D341Med (cell line): ENCODE results near the gene PRAME.
"Not testable (repeated sequence)": the region's sequence is repeated elsewhere in the genome, so short reads cannot be mapped to it uniquely, and the experiment has no call there.

Experiments
- DNase-seq: peaks from one replicate; pipeline ENCODE4 v3.0.0; 2012; ENCODE audit warnings: low spot score

The PRAME gene

DNA sequence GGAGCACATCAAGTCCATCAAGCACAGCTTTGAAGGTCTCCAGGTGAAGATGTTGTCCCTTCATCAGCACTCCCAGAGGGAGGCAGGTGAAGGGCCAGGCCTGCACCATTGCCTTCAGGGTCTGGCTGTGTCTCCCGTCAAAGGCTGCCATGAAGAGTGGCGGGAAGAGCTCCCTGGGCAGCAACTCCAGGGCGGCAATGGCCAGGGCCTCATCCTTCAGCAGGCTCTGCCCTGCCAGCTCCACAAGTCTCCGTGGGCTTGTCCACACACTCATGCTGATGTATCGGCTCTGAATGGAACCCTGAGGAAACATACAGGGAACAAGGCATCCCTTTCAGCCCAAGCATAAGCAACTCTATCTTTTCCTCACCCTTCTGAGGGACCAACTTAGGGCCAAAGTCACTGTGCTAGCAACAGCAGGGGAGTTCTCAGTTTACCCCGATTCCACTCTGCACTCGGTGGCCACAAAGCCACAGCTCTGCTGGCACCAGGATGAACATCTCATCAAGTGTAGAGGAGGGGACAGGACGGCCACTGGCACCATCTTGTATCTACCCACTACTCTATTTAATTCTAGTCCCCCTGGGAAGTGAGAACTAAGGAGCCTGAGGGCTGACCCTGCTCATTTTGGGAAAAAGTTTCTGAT is 8.2 kb downstream of the PRAME start:
- DNase-seq: no peak

DNA sequence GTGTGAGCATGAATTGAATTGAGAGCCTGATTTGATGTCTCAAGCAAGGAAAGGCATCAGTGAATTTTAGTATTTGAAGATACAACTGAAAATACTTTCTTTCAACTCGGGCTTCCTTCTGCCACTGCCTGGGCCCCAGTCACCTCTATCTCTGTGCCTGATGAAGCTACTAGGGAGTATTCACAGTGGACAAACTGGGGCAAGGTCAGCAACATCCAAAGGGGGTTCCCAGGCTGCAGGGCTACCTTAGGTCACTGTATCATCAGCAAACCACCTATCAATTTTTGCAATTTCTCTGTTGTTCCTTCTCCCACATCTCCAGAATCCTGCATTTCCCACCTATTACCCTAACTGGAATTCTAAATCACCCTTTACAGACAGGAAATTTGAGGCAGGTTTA is 10.2 kb downstream of the PRAME start:
- no peak for DNase-seq

DNA sequence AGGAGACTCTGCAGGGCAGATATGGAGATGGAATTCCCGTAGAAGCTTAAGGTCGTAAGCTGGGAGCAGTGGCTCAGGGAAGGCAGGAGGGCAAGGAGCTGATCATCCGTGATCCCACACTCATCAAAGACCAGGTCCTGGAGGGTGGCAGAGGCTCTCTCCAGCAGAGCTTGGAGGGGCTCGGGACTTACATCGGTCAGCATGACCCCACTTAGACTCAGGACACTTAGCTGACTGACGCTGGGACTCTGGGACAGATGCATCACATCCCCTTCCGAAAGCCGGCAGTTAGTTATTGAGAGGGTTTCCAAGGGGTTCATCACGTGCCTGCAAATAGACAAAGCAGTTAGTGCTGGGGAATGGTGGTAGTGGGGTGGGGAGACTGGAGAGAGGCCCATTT is 10.7 kb downstream of the PRAME start:
- no peak for DNase-seq

DNA sequence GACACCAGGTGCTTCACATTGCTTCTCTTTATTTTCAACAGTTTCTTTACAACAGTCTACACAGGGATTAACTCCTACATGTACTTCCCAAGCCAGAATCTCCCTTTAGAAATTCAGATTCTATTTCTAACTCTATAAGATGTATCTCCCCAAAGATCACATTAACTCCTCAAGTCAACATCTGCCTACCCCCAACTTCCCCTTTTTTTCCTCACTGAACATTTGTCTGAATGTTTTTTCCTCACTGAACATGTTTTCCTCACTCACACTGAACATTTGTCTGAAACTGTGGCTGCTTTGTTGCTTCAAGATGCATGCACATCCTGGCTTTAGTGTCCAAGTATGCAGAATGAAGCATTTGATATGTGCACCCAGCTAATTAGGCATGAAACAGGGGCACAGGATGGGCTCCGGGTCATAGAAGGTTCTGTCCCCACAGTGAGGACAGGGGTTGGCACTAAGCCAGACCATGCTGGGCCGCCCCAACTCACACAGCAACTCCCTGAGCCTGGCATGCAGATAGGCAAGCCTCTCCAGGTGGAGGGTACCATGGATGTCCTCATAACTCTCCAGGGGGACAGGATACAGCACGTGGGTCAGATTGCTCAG is 11.3 kb downstream of the PRAME start:
- no peak for DNase-seq

DNA sequence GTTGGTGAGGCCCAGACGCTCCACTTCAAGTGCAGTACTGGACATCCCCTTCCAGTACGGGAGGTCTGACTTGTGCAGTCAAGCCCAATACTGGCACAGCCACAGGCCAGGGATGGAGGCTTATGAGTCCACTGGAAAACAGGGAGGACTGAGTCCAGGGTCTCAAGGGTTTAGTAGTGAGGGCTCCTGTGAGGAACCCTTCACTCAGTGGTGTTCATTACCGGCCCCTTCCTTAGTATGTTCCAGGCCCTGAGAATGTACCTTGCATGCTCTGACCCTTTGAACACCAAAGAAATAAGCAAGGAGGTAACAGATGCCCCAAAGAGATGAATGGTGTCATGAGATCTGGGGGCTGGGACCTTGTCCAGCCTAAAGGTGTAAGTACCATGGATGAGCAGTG is 11.8 kb downstream of the PRAME start:
- DNase-seq: no peak

DNA sequence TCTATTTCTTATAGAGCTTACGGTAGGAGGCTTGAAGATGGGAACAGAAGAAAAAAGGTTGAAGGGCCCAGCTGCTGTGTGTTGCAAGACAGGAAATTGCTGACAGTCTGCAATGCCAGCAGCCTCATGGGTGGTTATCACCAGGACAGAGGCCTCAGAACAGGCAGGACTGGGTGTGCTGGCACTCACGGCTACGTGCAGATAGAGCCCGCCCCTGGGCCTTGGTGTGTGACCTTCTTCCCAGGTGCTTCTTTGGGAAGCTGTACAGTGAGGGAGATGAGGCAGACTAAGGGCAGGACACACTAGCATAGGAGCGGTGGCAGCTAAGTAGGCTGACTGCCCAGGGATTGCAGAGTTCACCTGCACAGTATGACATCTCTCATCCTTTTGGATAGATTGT is 12.6 kb downstream of the PRAME start:
- no peak for DNase-seq

DNA sequence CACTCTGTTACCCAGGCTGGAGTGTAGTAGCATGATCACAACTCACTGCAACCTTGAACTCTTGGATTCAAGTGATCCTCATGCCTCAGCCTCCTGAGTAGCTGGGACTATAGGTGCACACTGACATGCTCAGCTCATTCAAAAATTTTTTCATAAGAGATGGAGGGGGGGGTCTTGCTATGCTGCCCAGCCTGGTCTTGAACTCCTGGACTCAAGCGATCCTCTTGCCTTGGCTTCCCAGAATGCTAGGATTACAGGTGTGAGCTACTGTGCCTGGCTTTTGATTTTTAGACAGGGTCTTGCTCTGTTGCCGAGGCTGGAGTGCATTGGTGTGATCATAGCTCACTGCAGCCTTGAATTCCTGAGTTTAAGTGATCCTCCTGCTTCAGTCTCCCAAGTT is 14.0 kb downstream of the PRAME start:
- DNase-seq: no peak

DNA sequence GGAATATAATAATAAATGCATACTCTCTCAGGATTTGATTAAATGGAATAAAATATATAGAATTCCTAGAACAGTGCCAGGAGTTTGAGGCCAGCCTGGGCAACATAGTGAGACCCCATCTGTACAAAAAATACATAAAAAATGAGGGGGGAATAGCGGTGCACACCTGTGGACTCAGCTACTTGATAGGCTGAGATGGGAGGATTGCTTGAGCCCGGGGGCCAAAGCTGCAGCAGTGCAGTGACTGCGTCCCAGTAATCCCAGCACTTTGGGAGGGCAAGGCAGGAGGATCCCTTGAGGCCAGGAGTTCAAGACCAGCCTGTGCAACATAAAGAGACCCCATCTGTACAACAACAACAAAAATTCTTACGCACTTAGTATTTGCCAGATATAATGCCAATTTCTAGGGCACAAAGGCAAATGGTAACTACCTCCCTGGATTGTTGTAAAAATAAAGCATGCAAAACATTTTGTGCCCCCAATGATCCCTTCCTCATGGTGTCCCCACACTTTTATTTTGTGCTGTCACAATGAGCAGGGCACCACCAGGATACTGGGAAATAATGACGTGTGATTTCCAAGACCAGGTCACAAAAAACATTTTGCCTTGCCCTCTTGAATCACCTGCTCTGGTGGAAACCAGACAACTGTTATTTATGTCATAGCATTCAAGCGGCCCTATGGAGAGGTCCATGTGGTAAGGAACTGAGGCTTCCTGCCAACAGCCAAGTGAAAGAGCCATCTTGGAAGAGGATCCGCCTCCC is 20.7 kb downstream of the PRAME start:
- DNase-seq: no peak

DNA sequence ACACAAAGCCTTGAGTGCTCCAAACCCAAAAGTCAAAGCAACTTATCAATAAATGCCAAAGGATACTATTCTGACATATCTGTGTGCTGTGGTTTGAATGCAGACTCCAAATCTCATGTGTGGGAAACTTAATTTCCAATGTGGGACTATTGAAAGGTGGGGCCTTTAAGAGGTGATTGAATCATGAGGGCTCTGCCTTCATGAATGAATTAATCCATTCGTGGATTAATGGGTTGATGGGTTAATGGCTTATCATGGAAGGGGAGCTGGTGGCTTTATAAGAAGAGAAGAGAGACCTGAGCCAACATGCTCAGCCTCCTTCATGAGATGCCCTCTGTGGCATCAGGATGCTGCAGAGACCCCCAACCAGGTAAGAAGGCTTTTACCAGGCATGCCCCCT is 22.1 kb downstream of the PRAME start:
- no peak for DNase-seq

DNA sequence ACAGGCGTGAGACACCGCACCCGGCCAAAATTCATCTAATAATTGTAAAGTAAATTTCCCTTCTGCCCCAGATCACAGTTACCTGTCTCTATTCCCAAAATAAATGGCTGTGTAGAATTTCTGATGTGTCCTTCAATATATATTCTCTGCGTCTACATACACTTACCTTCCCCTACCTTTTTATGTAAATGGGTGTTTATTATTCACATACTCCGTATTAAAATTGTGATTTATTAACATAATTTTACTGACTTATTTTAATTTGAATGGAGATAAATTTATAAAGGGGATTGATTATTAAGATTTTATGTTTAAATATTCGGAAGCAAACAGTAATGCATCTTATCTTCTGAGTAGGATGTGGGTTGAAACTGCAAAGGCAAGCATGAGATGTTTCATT is 22.6 kb downstream of the PRAME start:
- DNase-seq: no peak

DNA sequence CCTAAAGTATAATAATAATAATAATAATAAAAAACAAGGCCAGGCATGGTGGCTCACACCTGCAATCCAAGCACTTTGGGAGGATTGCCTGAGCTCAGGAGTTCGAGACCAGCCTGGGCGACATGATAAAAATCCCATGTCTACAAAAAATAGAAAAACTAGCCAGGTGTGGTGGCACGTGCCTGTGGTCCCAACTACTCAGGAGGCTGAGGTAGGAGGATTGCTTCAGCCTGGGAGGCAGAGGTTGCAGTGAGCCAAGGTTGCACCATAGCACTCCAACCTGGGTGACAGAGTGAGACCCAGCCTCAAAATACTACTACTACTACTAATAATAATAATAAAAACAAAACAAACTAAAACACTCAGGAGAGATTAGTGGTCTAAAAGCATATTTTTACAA is 23.4 kb downstream of the PRAME start:
- DNase-seq: no peak

DNA sequence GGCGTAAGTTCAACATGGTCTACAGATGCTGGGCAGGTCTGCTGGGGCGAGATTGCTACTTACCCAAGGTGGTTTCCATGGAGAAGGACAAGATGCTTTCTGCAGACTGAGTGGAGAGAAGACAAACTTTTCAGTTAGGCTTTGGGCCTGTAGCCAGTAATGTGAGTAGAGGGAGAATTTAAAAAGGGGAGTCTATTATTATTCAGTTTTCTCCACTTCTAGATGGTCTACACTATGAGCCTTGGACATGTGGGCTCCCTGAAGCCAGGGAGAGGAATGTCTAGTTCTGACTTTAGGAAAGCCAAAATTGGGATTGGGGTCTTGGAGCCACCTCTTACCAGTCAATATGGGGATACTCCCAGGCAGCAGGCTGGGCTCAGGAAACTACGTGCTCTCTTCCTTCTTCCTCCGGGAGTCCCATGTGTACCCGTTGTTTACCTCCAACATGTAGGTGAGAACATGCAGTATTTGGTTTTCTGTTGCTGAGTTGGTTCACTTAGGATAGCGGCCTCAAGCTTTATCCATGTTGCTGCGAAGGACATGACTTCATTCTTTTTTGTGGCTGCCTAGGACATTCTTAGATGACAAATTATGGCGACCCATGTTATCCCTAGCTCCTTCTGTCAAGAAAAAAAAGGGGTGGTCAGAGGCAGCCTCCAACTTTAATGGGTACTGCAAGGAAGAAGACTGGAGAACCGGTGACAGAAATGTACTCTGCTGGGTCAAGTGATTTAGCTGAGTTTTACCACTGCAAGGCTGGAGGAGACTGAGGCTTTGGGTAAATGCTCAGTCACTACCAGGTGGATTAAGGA is 24.3 kb downstream of the PRAME start:
- no peak for DNase-seq

DNA sequence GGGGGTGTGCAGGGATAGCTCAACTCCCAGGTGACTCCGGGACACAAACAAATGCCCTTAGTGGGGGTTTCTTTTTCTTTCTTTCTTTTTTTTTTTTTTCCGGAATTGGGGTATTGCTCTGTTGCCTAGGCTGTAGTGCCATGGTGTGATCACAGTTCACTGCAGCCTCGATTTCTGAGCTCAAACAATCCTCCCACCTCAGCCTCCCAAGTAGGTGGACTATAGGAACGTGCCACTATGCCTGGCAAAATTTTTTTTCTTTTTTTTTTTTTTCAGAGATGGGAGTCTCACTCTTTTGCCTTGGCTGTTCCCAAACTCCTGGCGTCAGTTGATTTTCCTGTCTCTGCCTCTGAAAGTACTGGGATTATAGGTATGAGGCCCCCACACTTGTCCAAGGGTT is 25.2 kb downstream of the PRAME start:
- no peak for DNase-seq

DNA sequence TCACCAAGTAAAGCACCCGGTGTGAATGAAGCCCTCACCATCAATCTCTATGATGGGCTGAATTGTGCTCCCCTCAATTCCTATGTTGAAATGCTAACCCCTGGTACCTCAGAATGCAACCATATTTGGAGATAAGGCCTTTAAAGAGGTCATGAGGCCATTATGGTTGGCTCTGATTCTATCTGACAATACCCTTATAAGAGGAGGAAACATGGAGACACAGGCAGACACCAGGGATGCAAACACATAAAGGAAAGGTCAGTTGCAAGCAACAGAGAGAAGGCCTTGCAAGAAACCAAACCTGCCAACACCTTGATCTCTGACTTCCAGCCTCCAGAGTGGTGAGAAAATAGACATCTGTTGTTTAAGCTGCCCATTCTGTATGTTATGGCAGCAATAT is 25.6 kb downstream of the PRAME start:
- no peak for DNase-seq

DNA sequence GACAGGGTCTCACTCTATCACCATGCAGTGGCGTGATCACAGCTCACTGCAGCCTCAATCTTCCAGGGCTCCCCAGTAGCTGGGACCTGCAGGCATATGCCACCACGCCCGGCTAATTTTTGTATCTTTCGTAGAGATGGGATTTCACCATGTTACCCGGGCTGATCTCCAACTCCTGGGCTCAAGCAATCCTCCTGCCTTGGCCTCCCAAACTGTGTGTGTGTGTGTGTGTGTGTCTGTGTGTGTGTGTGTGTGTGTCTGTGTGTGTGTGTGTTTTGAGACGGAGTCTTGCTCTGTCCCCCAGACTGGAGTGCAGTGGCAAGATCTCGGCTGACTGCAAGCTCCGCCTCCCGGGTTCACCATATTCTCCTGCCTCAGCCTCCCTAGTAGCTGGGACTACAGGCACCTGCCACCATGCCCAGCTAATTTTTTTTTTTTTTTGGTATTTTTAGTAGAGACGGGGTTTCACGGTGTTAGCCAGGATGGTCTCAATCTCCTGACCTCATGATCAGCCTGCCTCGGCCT is 26.5 kb downstream of the PRAME start:
- not testable (repeated sequence) for DNase-seq

DNA sequence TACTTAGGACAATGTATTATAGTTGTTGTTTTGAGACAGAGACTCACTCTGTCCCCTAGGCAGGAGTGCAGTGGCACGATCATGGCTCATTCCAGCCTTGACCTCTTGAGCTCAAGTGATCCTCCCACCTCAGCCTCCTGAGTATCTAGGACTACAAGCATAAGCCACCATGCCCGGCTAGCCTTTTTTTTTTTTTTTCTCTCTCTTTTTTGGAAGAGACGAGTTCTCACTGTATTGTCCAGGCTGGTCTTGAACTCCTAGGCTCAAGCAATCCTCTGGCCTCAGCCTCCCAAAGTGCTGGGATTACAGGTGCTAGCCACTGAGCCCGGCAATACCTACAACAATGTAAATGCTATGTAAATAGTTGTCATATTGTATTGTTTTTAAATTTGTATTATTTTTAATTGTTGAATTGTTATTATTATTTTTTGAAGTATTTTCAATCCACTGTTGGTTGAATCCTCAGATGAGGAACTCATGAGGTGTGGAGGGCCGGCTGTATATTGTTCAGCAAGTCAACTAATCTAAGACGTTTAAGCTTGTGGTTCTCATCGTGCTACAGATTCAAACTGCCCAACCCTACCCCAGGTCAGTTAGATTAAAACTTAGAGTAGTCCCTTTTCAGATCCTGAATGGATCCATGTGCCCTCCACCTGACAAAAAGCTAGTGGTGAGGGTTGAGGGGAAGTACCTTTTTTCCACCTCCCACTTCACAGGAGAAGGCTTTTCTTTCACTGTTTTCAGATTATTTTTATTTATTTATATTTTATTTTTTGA is 27.1 kb downstream of the PRAME start:
- no peak for DNase-seq

DNA sequence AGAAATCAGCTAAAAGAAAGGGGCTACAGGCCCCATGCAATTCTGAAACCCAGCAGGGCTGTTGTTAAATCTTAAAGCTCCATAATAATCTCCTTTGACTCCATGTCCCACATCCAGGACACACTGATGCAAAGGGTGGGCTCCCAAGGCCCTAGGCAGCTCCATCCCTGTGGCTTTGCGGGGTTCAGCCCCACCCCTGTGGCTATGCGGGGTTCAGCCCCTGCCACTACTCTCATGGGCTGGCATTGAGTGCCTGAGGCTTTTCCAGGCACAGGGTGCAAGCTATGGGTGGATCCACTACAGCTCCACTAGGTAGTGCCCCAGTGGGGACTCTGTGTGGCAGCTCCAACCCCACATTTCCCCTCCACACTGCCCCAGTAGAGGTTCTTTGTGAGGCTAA is 30.3 kb downstream of the PRAME start:
- DNase-seq: no peak

DNA sequence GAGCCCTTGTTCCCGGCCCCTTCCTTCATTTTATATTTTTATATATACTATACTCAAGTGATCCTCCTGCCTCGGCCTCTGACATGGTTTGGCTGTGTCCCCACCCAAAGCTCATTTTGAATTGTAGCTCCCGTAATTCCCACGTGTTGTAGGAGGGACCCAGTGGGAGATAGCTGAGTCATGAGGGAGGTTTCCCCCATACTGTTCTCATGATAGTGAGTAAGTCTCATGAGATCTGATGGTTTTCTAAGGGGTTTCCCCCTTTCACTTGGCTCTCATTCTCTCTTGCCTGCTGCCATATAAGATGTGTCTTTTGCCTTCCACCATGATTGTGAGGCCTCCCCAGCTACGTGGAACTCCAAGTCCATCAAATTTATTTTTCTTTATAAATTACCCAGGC is 31.8 kb downstream of the PRAME start:
- no peak for DNase-seq

DNA sequence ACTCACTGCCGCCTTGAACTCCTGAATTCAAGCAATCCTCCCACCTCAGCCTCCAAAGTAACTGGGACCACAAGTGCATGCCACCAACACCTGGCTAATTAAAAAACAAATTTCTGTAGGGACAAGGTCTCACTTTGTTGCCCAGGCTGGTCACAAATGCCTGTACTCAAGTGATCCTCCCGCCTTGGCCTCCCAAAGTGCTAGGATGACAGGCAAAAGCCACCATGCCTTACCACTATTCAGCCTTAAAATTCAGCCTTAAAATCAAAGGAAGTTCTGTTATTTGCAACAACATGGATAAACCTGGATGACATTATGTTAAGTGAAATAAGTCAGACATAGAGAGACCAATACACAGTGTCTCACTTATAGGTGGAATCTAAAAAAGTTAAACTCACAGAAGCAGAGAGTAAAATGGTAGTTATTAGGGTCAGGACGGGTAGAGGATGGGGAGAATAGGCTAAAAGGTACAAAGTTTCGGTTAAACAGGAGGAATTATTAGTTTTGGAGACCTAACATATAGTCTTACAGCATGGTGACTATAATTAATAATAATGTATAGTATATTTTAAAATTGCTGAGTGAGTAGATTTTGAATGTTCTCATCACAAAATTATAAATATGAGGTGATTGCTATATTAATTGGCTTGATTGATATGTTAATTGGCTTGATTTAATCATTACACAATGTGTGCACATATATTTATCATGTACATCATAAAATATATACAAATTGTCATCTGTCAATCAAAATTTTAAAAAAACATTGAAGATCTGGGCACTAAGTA is 32.7 kb downstream of the PRAME start:
- DNase-seq: no peak

DNA sequence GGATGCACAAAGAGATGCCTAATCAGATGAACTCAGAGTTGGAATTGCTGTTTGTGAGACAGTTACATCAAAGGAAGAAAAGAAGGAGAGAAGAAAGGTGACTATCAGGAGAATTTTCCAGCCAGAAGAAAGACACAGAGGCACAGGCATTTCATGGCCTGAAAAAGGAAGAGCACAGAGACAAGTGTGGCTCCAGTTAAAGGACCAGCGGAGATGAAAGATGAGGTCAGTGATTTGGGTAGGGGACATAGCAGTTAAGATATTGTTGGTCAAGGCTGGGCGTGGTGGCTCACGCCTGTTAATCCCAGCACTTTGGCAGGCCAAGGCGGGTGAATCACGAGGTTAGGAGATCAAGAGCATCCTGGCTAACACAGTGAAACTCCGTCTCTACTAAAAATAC is 35.6 kb downstream of the PRAME start:
- no peak for DNase-seq

DNA sequence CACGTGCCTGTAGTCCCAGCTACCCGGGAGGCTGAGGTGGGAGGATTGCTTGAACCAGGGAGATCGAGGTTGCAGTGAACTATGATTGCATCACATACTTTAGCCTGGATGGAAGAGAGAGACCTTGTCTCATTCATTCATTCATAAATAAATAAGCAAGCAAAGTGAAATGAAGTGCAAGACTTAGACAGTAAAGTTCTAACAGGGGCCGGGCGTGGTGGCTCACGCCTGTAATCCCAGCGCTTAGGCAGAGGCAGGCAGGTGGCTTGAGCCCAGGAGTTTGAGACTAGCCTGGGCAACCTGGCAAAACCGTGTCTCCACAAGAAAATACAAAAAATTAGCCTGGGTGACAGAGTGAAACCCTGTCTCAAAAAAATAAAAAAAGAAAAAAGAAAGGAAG is 37.4 kb downstream of the PRAME start:
- DNase-seq: no peak
